NOMO-1 treated with dmso at 0.1 percent for 144 hours (cell line): ENCODE data around the gene IL17RB.

Experiments used
- DNase-seq: peaks from one replicate; lab custom pipeline; 2025; ENCODE audit not compliant: unreplicated experiment; lab: John Stamatoyannopoulos, UW

Gene IL17RB

GRCh38 chr3:53811143-53811927 lies 35.0 kb upstream of the IL17RB start:
- DNase-seq: no peak

GRCh38 chr3:53812434-53812833 lies 33.9 kb upstream of the IL17RB start:
- no peak for DNase-seq

- DNase-seq: no peak
Measured at GRCh38 chr3:53813229-53813628, 33.1 kb upstream of the IL17RB start.

- no peak for DNase-seq
Measured at GRCh38 chr3:53813876-53814275, 32.5 kb upstream of the IL17RB start.

GRCh38 chr3:53815067-53815466 lies 31.3 kb upstream of the IL17RB start:
- no peak for DNase-seq

GRCh38 chr3:53815651-53816050 lies 30.7 kb upstream of the IL17RB start:
- no peak for DNase-seq

GRCh38 chr3:53816425-53816824 lies 29.9 kb upstream of the IL17RB start:
- DNase-seq: no peak

GRCh38 chr3:53817211-53817610 lies 29.2 kb upstream of the IL17RB start:
- DNase-seq: no peak

- DNase-seq: no peak
Measured at GRCh38 chr3:53817809-53818208, 28.6 kb upstream of the IL17RB start.

- no peak for DNase-seq
Measured at GRCh38 chr3:53818221-53819162, 27.9 kb upstream of the IL17RB start.

- no peak for DNase-seq
Measured at GRCh38 chr3:53819163-53819868, 27.1 kb upstream of the IL17RB start.

GRCh38 chr3:53820084-53820483 lies 26.3 kb upstream of the IL17RB start:
- DNase-seq: no peak

GRCh38 chr3:53820756-53821580 lies 25.4 kb upstream of the IL17RB start:
- DNase-seq: no peak

GRCh38 chr3:53821631-53822121 lies 24.7 kb upstream of the IL17RB start:
- no peak for DNase-seq

GRCh38 chr3:53822331-53822741 lies 24.0 kb upstream of the IL17RB start:
- no peak for DNase-seq

- DNase-seq: no peak
Measured at GRCh38 chr3:53823026-53823955, 23.1 kb upstream of the IL17RB start.

- DNase-seq: no peak
Measured at GRCh38 chr3:53823956-53824657, 22.3 kb upstream of the IL17RB start.

GRCh38 chr3:53824795-53825194 lies 21.6 kb upstream of the IL17RB start:
- DNase-seq: no peak

GRCh38 chr3:53826048-53826447 lies 20.3 kb upstream of the IL17RB start:
- no peak for DNase-seq
